HepG2 (cell line): ENCODE results near the gene TLE5. TPM values are rescaled to one million over a fixed set of nuclear protein-coding genes. Genes with fewer than 3 reads are reported as not detected.

Experiments used
- AGO1 ChIP-seq: fragments of 200-400 bp; formaldehyde crosslinking; IDR thresholded peaks from 2 replicates; pipeline ENCODE4 v1.6.1; 2017; ENCODE audit warnings: mild to moderate bottlenecking, low read depth, low read length, moderate library complexity; ENCODE audit not compliant: poor library complexity, severe bottlenecking
- AGO2 ChIP-seq: fragments of 200-400 bp; formaldehyde crosslinking; optimal IDR thresholded peaks from 2 replicates; pipeline ENCODE3; 2017; ENCODE audit warnings: mild to moderate bottlenecking, low read depth, low read length, moderate library complexity
- DPF2 ChIP-seq: sonication (generic); formaldehyde crosslinking; IDR thresholded peaks from 2 replicates; pipeline ENCODE4 v1.4.0; 2020; ENCODE audit warnings: mild to moderate bottlenecking, low read depth, missing genetic modification reagents, borderline replicate concordance
- E2F1 ChIP-seq: sonication (generic); formaldehyde crosslinking; IDR thresholded peaks from 2 replicates; pipeline ENCODE4 v1.5.0; 2020; ENCODE audit warnings: missing genetic modification reagents
- GATAD1 ChIP-seq: IDR thresholded peaks from 2 replicates; pipeline ENCODE4 v1.6.1; 2016; ENCODE audit warnings: missing genetic modification reagents, missing compliant biosample characterization
- HDAC2 ChIP-seq: sonication (generic); formaldehyde crosslinking; IDR thresholded peaks from 2 replicates; pipeline ENCODE4 v1.4.0; 2020; ENCODE audit warnings: missing genetic modification reagents
- IKZF5 ChIP-seq: IDR thresholded peaks from 2 replicates; pipeline ENCODE4 v1.6.1; 2018; ENCODE audit warnings: missing genetic modification reagents, mild to moderate bottlenecking, missing compliant biosample characterization
- MAFF ChIP-seq: IDR thresholded peaks from 2 replicates; pipeline ENCODE4 v1.6.1; 2011; ENCODE audit warnings: low read depth, low read length, improper control_type of control experiment
- MXI1 ChIP-seq: IDR thresholded peaks from 3 replicates; pipeline ENCODE4 v1.6.1; 2012; ENCODE audit warnings: low read depth, low read length, inconsistent platforms, borderline replicate concordance
- MYPOP ChIP-seq: sonication (generic); formaldehyde crosslinking; IDR thresholded peaks from 2 replicates; pipeline ENCODE4 v1.8.1; 2023; ENCODE audit warnings: mild to moderate bottlenecking, moderate library complexity, missing genetic modification reagents
- TOE1 ChIP-seq: sonication (generic); formaldehyde crosslinking; IDR thresholded peaks from 2 replicates; pipeline ENCODE4 v1.4.0; 2020; ENCODE audit warnings: mild to moderate bottlenecking, missing genetic modification reagents
- YY1 ChIP-seq: IDR thresholded peaks from 2 replicates; pipeline ENCODE4 v1.6.1; 2011; ENCODE audit warnings: low read length, low read depth, moderate library complexity, mild to moderate bottlenecking; ENCODE audit not compliant: insufficient read depth, insufficient replicate concordance
- ZBTB25 ChIP-seq: IDR thresholded peaks from 2 replicates; pipeline ENCODE4 v1.6.1; 2018; ENCODE audit warnings: missing genetic modification reagents
- ZBTB38 ChIP-seq: sonication (generic); formaldehyde crosslinking; IDR thresholded peaks from 2 replicates; pipeline ENCODE4 v1.5.1; 2020; ENCODE audit warnings: mild to moderate bottlenecking, missing genetic modification reagents
- ZNF431 ChIP-seq: sonication (generic); formaldehyde crosslinking; IDR thresholded peaks from 2 replicates; pipeline ENCODE4 v1.9.0; 2022; ENCODE audit warnings: missing genetic modification reagents, low read depth, mild to moderate bottlenecking, borderline replicate concordance
- ZNF687 ChIP-seq: sonication (generic); formaldehyde crosslinking; IDR thresholded peaks from 2 replicates; pipeline ENCODE4 v1.5.1; 2020; ENCODE audit warnings: mild to moderate bottlenecking, missing genetic modification reagents, moderate library complexity
- ZNF749 ChIP-seq: sonication (generic); formaldehyde crosslinking; IDR thresholded peaks from 2 replicates; pipeline ENCODE4 v1.8.0; 2022; ENCODE audit warnings: mild to moderate bottlenecking, missing genetic modification reagents, moderate library complexity, borderline replicate concordance
- ZSCAN12 ChIP-seq: sonication (generic); formaldehyde crosslinking; IDR thresholded peaks from 2 replicates; pipeline ENCODE4 v1.9.0; 2021; ENCODE audit warnings: mild to moderate bottlenecking, missing genetic modification reagents
- ZSCAN30 ChIP-seq: sonication (generic); formaldehyde crosslinking; IDR thresholded peaks from 2 replicates; pipeline ENCODE4 v1.5.0; 2020; ENCODE audit warnings: mild to moderate bottlenecking, missing genetic modification reagents
- polyA plus RNA-seq, 8 experiments: library from polyadenylated mRNA; depleted of rRNA in 3 of 8; stranded (reverse) in 7 of 8; unstranded in 1 of 8; fragments of >200 nt; fragmentation: Illumina TruSeq in 4 of 8; extraction: Trizol in 4 of 8; gene quantifications; 2 replicates each; pipeline versions ENCODE4 v1.2.1 to v1.2.3, GENCODE V29; 2011 to 2016; ENCODE audit warnings: low read depth in 4 of 8, missing spikeins in 1 of 8, mixed read lengths in 1 of 8; ENCODE audit not compliant: insufficient read depth in 1 of 8
- total RNA-seq, 5 experiments: library from RNA; depleted of rRNA; stranded (reverse); fragments of >200 nt; fragmentation: Illumina TruSeq; extraction: Trizol; gene quantifications; 2 replicates each; pipeline ENCODE4 v1.2.3, GENCODE V29; 2016; ENCODE audit warnings: low read depth in 1 of 5

Gene TLE5
- total and polyA plus RNA-seq, 2 of the 13 experiments (the other 11 are each of a cell fraction or from before 2014, with no cell fraction given), result 62.8 to 189 TPM

- TF ChIP-seq MXI1, result no peak; the same call in 2 of the 3 replicates
- TF ChIP-seq ZNF749, result peak; percentile 56; the same call in 1 of the 2 replicates
- peak; percentile 90 for TF ChIP-seq E2F1 (CRISPR knock-in tag)
- no peak for TF ChIP-seq MAFF
- 0 out of 2 replicates have a peak, but pooled peaks have one; percentile 67 for TF ChIP-seq ZSCAN12 (CRISPR knock-in tag)
- no peak for TF ChIP-seq ZNF431 (CRISPR knock-in tag)
- no peak for TF ChIP-seq DPF2 (CRISPR knock-in tag)
- TF ChIP-seq AGO2, result no peak
- peak; percentile 41; the same call in 1 of the 2 replicates for TF ChIP-seq MYPOP
- peak; percentile 37; the same call in 1 of the 2 replicates for TF ChIP-seq IKZF5 (CRISPR knock-in tag)
- peak; percentile 62 for TF ChIP-seq AGO1
- TF ChIP-seq ZBTB25, result peak; percentile 97
- peak; percentile 78 for TF ChIP-seq ZNF687 (CRISPR knock-in tag)
- peak; percentile 55 for TF ChIP-seq YY1
- no peak for TF ChIP-seq TOE1 (CRISPR knock-in tag)
- TF ChIP-seq GATAD1 (CRISPR knock-in tag), result peak; percentile 49; the same call in 1 of the 2 replicates
- TF ChIP-seq ZBTB38 (CRISPR knock-in tag), result peak; percentile 58
- peak; percentile 58 for TF ChIP-seq HDAC2
- peak; percentile 18; the same call in 1 of the 2 replicates for TF ChIP-seq ZSCAN30 (CRISPR knock-in tag)
These were observed 25.9 kb downstream of the TLE5 start (continued) for GRCh38 chr19:3036119-3036976.
